Suppressor macrophage treated with lipopolysaccharide for 4 hours (primary cell): ENCODE results near the gene PYY.
"Not testable (repeated sequence)": the region's sequence is repeated elsewhere in the genome, so short reads cannot be mapped to it uniquely, and the experiment has no call there.

Experiments
- DNase-seq: peaks from one replicate; pipeline ENCODE4 v3.0.0-alpha.2; 2020

PYY gene

DNA sequence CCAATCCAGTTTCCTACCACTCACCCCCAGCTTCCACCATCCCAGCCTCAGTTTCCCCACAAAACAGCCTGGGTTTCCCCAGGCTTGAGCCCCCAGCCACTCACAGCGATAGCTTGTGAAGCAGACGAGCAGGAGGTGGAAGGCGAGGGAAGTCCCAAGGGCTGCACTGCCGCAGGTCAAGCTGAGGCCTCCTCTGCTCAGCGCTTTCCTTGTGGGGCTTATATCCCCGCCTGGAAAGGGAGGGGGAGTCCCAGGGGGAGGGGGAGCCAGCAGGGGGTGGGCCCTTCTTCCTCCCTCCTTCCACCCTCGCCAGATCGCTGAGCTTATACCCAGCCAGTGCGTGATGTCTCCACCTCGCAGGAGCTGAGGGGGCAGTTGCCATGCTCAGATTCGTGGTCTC lies at the start of gene PYY:
Gene PYY, minus strand, starts transcription at position 195 of the 400 bp plus-strand sequence. CDS start 457 bp downstream, outside the sequence.
- DNase-seq, result no peak

DNA sequence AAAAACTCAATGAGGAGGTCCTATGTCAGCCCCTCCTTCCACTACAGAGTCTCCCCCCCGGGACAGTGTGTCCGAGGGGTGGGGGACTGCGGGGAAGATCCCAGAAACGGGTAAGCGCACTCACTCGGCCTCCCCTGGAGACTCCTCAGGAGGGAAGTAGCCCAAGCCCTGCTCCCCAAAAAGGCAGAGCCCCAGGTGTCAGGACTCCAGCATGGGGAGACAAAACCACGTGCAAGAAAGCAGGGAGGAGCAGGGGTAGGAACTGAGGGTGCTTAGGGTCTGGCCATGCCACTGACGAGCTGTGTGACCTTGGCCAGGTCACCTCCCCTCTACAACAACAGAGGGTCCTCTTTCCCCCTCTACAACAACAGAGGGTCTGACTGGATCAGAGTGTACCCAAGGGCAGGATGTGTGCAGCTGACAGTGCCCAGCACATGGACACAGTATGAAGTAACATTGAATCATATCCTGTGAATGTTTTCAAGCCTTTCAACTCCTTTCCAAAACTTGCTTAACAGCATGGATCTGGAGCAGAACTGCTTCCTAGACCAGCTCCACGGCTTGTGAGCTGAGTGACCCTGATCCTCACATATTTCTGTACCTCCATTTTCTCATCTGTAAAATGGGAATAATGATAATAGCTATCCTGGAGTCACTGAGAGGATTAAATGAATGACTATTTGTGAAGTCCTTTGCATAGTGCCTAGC lies 48.6 kb upstream of the PYY start:
- DNase-seq, result peak; percentile 41

DNA sequence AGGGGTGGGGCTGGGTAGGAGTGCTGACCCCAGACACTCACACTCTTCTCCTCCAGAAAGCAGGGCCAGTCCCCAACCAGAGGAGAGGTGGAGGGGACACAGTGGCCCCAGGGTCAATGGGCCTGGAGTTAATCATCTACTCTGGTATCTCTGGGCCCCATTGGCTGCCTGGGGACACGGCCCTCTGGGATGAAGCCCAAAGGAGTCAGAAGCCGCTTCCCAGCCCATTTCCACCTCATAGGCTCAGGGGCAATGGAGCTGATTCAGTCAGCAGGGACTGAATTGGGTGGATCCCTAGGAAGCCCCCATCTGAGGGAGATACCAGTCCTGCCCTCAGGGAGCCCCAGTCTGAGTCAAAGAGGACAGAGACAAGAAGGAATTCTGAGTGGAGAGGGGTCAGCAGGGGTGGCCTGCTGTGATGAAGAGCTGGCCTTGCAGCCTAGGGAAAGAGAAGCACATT lies 47.8 kb upstream of the PYY start:
- no peak for DNase-seq

DNA sequence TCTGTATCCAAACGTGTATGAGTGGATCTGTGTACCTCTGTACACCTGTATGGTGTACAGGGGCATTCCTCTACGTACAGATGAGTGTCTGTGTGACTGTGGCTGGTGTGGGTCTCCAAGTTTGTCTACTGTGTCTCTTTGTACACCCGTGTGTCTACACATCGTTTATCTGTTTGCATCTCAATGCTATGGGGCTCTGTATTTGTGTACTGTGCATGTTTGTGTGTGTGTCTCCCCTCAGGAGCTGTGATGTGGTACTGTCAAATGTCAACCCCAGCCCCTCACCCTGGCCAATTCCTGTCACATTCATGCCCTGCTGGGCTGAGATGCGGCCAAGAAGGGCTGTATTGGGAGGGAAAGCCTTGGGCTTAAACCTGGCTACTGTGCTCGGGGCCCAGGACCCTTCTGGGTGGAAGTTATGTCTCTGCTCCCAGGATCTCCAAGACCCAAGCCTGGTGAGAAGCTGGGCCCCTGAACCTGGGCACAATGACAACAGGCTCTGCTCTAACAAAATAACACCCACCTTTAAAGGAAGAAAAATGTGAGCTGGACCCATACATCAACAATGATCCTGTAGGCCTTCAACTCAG lies 47.2 kb upstream of the PYY start:
- no peak for DNase-seq

DNA sequence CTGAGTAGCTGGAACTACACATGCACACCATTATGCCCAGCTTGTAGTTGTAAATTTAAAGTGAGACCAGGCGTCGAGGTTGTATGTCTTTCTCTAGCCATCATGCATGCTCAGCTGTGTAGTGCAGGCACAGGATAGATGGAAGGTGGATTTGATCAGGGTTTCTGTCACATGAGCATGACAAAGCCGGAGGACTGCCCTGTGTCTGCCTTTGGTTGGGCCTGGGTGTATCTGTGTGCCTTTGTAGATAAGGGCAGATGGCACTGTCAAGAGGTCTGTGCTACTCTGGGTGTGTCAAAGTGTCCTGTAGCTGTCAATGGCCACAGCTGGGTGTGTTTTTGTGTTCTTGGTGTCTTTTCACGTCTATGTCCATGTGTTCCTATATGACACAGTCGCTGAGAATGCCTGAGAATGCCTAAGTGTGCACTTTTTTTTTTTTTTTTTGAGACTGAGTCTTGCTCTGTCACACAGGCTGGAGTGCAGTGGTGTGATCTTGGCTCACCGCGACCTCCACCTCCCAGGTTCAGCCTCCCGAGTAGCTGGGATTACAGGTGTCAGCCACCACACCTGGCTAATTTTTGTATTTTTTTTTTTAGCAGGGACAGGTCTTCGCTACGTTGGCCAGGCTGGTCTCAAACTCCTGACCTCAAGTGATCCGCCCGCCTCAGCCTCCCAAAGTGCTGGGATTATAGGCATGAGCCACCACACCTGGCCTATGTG lies 46.6 kb upstream of the PYY start:
- no peak for DNase-seq

DNA sequence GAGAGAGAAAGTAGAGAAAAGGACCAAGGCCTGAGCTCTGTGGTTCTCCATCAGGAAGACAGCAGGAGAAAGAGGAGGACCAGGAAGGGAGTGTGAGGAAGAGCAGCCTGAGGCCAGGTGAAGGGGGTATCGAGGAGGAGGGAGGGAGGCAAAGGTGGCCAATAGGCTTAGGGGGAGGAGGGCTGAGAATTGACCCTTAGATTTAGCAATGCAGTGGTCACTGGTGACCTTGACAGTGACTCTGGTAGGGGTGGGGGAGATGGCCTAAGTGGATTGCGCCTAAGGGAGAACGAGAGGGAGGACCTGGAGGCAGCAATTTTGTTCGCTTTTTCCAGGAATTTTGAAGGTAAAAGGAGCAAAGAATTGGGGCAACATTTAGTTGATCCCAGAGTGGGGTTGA lies 45.3 kb upstream of the PYY start:
- DNase-seq, result no peak

DNA sequence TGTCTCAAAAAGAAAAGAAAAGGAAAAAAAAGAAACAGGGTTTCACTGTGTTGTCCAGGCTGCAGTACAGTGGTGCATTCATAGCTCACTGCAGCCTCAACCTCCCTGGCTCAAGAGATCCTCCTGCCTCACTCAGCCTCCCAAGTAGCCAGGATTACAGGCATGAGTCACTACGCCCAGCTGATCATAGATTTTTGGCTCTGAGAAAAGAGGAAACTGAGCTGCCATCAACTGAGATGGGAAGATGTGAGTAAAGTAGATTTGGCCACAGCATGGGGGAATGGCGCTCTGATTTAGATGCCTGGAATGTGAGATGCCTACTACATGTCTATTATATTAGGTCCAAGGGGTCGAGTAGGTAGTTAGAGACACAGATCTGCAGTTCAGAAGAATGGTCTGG lies 44.8 kb upstream of the PYY start:
- peak; percentile 64 for DNase-seq

DNA sequence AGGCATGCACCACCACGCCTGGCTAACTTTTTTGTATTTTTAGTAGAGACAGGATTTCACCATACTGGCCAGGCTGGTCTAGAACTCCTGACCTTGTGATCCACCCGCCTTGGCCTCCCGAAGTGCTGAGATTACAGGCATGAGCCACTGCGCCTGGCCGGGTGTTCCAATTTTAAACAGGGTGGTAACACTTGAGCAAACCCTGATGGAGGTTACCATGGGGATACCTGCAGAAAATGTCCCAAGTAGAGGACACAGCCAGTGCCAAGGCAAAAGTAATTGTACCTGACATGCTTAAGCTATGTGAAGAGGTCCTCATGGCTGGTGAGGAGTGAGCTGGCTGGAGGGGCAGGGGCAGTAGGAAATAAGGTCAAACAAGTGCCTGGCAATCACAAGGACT lies 43.4 kb upstream of the PYY start:
- not testable (repeated sequence) for DNase-seq

DNA sequence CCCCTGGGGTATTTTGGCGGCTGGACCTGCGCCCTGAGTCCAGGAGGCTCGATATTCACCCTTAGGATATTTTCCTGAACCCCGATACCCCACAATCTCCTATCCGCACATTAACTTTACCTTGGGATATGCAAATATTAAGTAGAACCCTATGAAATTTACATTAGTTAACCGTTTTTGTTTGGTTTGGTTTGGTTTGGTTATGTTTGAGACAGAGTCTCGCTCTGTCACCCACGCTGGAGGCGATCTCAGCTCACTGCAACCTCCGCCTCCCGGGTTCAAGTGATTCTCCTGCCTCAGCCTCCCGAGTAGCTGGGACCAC lies 41.4 kb upstream of the PYY start:
- DNase-seq, result no peak

DNA sequence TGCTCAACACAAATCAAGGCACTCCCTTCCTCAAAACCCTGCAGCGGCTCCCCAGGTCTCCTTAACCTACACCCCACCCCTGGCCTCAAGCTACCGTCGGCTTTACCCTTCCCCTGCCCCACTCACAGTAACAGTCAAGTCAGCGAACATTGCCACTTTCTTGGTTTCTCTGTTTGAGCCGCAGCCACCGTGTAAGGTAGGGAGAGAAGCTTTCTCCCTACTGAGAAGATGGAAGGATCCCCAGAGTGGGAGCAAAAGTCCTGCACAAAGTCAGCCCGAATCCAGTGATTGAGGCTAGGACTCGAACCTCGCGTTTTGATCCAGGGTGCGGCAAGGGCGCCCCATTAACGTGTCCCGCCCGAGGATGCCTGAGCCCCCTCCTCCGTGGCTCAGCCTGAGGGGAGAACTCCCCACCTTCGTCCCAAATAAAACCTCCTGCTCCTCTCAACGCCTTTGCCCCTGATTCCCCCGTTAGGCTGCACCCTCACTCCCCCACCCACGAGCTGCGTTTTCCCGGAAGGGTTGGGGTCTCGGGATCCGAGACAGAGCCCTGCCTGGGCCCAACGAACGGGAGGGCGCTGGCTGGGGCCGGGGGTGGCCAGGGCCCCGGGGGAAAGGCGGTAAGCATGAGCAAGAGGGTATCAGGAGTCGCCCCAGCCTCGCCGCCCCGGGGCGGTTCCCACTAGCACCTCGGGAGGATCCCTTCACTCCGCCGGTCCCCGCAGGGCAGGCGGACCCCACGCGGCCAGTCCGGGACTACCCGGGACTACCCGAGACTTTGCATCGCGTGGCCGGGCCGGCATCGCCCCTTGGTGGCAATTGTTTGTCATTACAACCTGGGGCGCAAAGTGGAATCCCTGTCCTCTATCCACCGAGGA lies 40.8 kb upstream of the PYY start:
- peak; percentile 76 for DNase-seq

DNA sequence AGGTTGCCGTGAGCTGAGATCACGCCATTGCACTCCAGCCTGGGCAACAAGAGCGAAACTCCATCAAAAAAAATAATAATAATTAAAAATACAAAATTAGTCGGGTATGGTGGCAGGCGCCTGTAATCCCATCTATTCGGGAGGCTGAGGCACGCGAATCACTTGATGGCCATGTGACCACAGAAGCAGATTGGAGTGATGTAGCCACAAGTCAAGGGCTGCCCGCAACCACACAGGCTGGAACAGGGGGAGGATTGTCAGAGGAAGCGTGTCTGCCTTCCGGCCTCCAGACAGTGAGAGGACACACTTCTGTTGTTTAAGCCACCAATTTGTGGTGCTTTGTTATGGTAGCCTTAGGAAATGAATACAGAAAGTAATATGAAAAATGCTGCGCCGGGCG lies 38.9 kb upstream of the PYY start:
- DNase-seq, result no peak

DNA sequence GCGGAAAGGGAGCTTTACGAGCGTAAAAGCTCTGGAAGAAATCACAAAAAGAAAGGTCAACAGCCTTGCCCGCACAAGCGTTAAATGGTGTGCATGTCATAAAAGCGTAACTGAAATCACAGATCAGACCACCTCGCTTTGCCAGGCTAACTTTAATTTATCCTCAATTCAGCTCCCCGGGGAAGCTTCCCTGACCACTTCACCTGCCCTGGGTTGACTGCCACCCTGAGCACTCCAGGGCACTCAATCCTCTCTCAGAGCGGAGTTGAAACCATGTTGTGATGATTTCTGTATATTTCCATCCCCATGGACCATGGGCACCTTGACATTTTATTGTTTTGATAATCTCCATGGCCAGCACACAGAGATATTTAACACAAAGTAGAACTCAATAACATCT lies 34.6 kb upstream of the PYY start:
- no peak for DNase-seq

DNA sequence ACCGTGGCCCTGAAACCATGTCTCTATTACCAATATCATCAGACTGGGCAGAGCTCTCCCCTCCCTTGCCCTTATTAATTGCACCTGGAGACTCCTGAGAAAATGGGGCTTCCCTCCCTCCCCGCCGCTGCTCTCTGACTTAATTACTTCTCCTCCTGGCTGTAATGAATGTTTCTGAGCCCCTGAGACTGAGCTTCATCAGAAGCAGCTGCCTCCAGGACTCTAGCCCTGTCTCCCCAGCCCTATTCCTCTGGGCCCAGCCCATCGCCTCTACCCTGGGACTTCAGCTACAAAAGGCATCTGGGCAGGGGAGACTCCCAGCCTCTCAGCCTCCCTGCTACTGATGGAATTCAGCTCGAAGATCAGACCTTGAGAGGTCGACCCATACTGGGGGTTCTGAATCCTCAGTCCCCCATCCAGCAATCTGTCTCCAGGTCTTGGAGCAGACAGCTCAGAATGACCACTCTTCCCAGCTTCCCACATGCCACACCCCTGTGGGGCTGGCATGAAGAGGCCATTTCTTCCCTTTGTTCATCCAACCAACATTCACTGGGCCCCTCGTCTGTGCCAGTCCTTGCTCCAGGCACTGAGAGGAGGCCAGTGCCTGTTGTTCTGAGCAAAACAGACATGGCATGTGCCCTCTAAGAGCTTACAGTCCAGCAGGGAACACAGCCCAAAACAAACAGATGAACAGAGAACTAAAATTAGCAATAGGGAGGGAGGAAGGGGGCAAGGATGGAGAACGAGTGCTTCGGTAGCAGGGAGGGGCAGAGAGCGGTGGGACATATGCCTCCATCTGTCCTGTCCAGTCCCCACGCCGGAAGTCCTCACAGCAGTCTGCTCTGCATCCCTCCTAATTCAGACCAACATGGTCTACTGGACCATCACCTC lies 33.6 kb upstream of the PYY start:
- no peak for DNase-seq

DNA sequence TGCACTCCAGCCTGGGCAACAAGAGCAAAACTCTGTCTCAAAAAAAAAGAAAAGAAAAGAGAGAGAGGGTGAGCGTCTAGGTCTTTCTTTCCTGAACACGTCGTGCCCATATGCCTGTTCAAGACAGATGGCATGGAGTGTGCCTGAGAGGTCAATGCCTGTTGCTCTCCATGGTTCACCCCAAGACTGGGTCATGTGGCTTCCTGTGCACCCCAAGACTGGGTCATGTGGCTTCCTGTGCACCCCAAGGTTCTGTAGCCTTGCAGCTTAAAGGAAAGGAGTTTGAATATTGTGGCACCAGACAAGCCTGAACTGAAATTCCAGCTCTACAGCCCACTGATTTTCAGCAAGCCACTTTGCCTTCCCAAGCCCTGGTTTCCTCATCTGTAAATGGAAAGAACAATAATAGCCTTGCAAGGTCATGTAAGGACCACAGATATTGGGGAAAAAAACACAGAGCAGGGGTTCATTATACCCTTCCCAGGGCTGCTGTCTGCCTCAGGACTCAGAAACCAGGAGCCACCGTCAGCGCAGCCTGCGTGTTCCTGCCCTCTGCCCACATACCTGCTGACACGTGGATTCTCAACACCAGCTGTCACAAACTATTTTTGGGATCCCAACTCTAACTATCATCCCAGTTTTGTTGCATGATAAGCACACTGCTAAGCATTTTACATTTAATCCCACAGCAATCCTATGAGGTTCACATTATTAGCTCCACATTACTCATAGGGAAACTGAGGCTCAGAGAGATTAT lies 32.7 kb upstream of the PYY start:
- DNase-seq, result no peak

DNA sequence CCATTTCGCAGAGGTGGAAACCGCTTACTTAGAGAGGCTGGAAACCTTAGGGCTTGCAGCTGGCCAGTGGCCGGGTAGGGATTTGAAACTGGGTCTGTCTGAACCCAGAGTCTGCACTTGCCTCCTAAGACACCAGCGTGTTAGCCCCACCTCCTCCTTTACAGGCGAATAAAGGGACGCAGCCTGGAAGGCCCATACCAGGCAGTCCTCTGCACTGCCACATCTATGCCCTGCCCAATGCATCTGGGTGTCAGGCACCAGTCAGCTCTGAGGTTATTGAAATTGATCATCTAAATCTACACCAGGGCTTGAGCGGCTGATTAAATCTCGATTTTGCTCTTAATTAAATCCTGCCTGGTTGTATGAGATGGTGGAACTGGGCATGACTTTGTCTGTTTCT lies 30.8 kb upstream of the PYY start:
- DNase-seq, result no peak

DNA sequence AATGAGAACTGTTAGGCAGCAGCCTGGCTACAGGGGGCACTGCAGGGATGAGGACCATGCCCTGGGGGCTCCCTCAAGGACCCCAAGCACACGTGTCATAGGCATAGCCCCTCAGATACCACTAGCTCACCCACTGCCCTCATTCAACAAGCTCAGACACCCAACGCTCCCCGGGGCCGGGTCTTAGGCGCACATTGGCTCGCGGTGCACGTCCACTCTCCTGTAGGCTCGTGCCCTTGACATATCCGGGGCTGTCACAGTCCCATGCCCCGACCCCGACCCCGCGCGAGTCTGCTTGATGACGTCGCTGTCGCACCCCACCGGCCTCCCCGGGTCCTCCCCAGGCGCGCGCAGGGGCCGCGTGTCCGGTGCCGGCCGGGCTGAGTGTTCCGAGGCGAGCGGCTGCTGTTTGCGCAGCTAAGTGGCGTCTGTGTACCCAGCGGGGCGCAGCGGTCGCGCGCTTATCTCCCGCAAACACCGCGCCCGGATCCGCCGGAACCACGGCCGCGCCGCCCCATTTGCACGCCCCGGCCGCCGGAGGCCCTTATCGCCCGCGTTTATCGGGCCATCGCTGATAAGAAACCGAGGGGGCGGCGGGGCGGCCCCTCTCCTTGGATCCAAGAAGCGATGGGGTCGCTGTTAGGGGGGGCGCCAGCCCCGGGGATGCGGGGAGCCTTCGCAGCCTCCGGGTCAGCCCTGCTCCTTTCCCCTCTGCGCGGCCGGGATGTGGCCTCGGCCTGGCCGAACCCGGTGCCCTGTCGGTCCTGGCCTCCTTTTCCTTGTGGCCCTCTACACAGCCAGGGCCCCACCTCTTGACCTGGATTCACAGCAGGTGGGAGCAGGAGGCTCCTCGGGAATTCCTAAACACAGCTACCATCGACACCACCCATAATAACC lies 30.0 kb upstream of the PYY start:
- DNase-seq, result no peak

DNA sequence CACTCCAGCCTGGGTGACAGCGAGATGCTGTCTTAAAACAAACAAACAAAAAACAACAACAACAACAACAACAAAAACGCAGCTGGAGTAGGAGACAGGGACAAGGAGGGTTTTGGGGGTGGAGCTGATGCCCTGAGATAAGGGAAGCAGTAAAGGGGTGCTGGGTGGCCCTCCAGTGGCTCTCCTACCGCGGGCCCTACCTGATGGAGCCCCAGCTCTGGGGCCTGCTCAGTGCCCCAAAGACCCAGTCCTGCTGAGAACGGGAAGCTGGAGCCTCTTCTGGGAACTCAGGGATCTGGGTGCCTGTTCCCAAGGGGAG lies 29.4 kb upstream of the PYY start:
- no peak for DNase-seq

DNA sequence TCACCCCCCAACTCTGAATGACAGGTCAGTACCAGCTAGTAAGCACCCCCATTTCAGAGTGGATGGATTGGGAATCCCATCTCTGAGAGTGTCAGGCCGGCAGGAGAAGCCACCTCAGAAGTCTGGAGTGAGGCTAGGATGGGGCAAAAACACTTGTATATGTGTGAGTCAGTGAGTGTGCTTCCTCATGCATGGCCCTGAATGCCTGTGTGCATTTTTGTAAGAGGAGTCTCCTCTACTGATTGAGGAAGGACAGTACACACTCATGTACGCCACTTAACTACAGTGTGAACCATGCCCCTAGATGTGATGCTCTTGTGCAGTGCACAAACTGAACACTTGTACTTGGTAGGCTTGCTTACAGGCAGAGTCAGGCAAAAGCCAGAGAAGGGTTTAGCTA lies 28.4 kb upstream of the PYY start:
- DNase-seq, result no peak

DNA sequence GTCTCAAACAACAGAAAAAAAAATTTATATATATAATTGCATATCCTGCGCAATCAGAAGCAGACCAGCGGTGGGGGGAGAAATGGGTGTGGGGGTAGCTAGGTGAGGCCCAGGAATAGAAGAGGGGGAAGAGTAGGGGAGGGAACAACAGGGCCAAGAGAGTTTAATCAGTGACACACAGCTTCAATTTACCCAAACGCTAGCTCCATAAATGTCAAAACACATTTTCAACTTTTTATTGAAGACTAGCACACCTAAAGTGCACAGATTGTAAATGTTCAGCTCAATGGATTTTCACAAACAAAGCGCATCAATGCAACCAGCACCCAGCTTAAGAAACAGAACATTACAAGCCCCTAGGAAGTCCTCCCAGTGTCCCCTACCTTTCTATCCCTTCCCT lies 25.9 kb upstream of the PYY start:
- DNase-seq, result no peak

DNA sequence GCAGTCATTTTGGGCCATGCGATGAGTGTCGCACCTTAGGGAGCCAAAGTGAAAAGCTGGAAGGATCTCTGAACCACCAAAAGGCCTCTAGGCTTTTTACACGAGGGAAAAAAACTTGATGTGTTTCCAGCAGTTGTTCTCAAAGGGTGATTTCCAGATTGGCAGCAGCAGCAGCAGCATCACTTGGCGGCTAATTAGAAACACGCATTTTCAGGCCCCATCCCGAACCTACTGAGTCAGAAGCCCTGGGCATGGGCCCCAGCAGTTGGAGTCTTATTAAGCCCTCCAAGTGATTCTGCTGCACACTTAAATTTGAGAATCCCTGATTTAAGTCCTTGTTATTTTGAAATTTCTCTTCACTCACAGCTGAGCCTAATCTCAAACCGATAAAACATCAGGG lies 25.3 kb upstream of the PYY start:
- no peak for DNase-seq

DNA sequence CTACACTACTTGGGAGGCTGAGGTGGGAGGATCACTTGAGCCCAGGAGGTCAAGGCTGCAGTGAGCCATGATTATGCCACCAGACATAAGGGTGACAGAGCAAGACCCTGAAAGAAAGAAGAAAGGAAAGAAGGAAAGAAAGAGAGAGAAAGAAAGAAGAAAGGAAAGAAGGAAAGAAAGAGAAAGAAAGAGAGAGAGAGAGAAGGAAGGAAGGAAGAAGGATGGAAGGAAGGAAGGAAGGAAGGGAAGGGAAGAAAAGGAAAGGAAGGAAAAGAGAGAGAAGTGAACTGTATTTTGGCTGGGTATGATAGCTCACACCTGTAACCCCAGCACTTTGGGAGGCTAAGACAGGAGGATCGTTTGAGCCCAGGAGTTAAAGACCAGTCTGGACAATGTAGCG lies 24.3 kb upstream of the PYY start:
- DNase-seq, result no peak
